NCI-H82 treated with DMSO at 0.1 percent for 48 hours (cell line): ENCODE results near the gene NPB.

Experiments
- DNase-seq: peaks from one replicate; lab custom pipeline; 2025; ENCODE audit not compliant: unreplicated experiment; lab: John Stamatoyannopoulos, UW

Gene NPB

GRCh38 chr17:81902023-81902652, at the start of gene NPB:
TSS of gene NPB (plus strand) at chr17:81902238. CDS start at chr17:81902278, 40 bp downstream.
- DNase-seq, result no peak

GRCh38 chr17:81854974-81855774, 46.9 kb upstream of the NPB start:
- no peak for DNase-seq

- no peak for DNase-seq
These were observed 43.7 kb upstream of the NPB start for GRCh38 chr17:81858170-81858966.

- no peak for DNase-seq
These were observed 42.8 kb upstream of the NPB start for GRCh38 chr17:81858967-81859905.

GRCh38 chr17:81859906-81860755, 41.9 kb upstream of the NPB start, which contains the start of gene P4HB:
TSS of gene P4HB (minus strand) at chr17:81860535. CDS start at chr17:81860471, 64 bp downstream.
- no peak for DNase-seq

- peak; percentile 99 for DNase-seq
These were observed 41.1 kb upstream of the NPB start for GRCh38 chr17:81860756-81861568.

- DNase-seq, result no peak
These were observed 38.8 kb upstream of the NPB start for GRCh38 chr17:81863123-81863675.

GRCh38 chr17:81863833-81864768, 37.9 kb upstream of the NPB start:
- DNase-seq, result no peak

- DNase-seq, result no peak
These were observed 36.7 kb upstream of the NPB start for GRCh38 chr17:81865358-81865732.

- DNase-seq, result no peak
These were observed 36.2 kb upstream of the NPB start for GRCh38 chr17:81865733-81866439.

GRCh38 chr17:81866440-81867169, 35.4 kb upstream of the NPB start:
- DNase-seq, result no peak

GRCh38 chr17:81867170-81867990, 34.7 kb upstream of the NPB start:
- DNase-seq, result no peak

GRCh38 chr17:81867991-81868673, 33.9 kb upstream of the NPB start:
- no peak for DNase-seq

GRCh38 chr17:81868674-81869220, 33.3 kb upstream of the NPB start:
- DNase-seq, result no peak
